GM06990 (cell line): ENCODE measurements around the gene SEMA3D.

Source experiments
- DNase-seq: peaks from one replicate; pipeline ENCODE4 v3.0.0-alpha.2; 2011; ENCODE audit not compliant: insufficient read length; ENCODE audit errors: extremely low read depth
- H3K27me3 ChIP-seq: replicated peaks from 2 replicates; pipeline ENCODE4 v1.6.0; 2011; ENCODE audit warnings: low read length; ENCODE audit not compliant: control insufficient read depth, insufficient read depth
- H3K36me3 ChIP-seq: 2 replicates; pipeline ENCODE4 v1.5.1; 2011; ENCODE audit warnings: low read length; ENCODE audit not compliant: control insufficient read depth, insufficient read depth
- H3K4me3 ChIP-seq: replicated peaks from 2 replicates; pipeline ENCODE4 v1.5.1; 2011; ENCODE audit warnings: low read depth, mild to moderate bottlenecking, control low read depth, low read length
- TF ChIP-seq, protein P1 (sequence below): IDR thresholded peaks from 2 replicates; pipeline ENCODE4 v1.5.1; 2011; ENCODE audit warnings: low read length, control low read depth, mild to moderate bottlenecking, inconsistent platforms; ENCODE audit not compliant: insufficient read depth, poor library complexity, severe bottlenecking

SEMA3D gene

DNA sequence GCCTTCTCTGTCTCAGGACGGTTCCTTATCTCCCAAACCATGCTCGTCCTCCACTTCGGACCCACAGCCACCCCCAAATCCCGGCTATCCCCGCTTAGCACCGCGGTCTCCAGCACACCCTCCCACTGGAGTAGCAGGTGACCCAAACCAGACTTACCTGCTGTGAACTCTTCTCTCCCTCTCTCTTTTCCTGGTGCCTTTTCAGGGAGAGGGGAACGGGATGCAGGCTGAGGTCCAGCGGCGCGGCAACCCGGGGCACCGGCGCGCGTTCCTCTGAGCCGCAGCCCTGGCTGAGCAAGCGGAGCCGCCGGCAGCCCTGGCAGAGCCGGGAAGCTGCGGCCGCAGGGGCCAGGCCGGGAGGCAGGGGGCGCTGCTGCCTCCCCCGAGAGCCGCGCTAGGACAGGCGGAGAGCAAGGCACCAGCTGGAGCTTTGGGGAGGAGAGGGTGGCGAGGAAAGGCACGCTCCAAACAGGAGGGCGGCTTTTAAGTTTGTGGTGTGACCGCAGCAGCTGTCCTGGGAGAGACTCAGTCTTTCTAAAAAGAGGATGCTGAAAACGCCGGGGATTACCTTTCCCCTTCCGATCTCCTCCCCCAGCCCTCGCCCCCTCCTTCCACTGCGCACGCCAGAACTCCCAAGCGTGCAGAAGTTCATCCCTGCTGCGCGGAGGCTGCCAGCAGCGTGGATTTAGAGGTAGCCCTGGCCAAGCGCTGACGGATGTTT, at the start of gene SEMA3D:
Gene SEMA3D (minus strand): TSS at position 536 of the 721 bp plus-strand sequence. CDS start 65,165 bp downstream, outside the sequence.
- TF ChIP-seq, protein P1, sequence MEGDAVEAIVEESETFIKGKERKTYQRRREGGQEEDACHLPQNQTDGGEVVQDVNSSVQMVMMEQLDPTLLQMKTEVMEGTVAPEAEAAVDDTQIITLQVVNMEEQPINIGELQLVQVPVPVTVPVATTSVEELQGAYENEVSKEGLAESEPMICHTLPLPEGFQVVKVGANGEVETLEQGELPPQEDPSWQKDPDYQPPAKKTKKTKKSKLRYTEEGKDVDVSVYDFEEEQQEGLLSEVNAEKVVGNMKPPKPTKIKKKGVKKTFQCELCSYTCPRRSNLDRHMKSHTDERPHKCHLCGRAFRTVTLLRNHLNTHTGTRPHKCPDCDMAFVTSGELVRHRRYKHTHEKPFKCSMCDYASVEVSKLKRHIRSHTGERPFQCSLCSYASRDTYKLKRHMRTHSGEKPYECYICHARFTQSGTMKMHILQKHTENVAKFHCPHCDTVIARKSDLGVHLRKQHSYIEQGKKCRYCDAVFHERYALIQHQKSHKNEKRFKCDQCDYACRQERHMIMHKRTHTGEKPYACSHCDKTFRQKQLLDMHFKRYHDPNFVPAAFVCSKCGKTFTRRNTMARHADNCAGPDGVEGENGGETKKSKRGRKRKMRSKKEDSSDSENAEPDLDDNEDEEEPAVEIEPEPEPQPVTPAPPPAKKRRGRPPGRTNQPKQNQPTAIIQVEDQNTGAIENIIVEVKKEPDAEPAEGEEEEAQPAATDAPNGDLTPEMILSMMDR, result peak; percentile 56
- H3K36me3 ChIP-seq, result no peaks in the 10 kb centered on the region
- no peak within 1 kb of the TSS; the same call in 1 of the 2 replicates for H3K4me3 ChIP-seq
- peak; percentile 58 for DNase-seq
- H3K27me3 ChIP-seq, result no peaks in the 10 kb centered on the region; the same call in 1 of the 2 replicates

DNA sequence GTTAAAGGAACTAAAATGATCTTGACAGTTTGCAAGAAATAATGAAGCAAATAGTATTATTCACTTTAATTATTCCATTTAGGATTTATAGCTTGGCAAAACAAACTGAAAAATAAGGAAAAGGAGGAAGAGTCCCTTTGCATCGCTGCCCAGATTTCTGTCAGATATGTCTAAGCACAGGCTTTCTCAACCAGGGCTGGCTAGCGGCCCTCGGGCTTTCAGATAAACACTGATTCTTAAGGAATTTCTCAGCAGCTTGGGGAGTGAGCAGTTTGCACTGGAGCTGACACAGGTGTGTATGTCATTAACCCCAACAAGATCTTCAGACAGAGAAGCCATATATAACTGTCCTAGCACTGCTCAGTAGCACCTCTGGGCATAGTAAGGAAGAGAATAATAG, 47.9 kb upstream of the SEMA3D start:
- Histone ChIP-seq H3K36me3 (no peaks in the 10 kb centered on the region), H3K27me3 (no peaks in the 10 kb centered on the region), H3K4me3 (no peak overlapping the region)
- TF ChIP-seq, protein P1, result no peak
- no peak for DNase-seq

DNA sequence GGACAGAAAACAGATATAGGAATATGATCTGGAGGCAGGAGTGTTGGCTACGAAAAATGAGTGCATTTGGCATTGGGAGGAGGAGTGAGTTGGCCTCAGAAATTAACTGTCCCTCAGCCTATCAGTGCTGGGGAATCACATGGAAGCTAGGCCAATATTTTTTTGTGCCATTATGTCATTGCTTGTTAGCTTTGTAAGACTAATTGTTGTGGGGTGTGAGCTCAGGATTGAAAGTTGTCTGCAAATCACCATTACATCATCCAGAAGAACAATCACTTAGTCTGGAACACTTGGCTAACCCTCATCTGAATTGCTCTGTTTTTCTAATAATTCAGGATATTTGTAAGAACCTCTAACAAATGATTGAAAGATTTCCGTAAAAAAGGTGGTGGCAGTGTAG, 45.2 kb upstream of the SEMA3D start:
- TF ChIP-seq, protein P1, result no peak
- no peak for DNase-seq
- Histone ChIP-seq H3K36me3 (no peaks in the 10 kb centered on the region), H3K27me3 (no peaks in the 10 kb centered on the region), H3K4me3 (no peak overlapping the region)

DNA sequence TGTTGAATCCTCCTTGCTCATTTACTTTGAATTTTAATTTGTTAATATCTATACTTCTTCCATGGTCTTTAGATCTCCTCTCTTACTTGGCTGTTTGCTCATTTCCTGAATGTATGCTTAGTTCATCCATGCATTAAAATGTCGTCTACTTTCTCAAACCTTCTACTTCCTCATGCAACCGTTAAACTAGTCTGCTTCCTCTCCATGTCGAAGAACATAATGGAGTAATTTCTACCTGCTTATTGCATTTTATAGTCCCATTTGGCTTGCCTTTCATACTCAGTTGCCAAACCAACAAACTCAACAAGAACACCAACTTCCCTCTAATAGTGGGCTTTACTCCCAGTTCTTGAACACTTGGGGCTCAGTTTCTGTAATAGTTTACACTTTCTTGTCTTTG, 43.8 kb upstream of the SEMA3D start:
- DNase-seq, result no peak
- no peaks in the 10 kb centered on the region for H3K27me3 ChIP-seq

DNA sequence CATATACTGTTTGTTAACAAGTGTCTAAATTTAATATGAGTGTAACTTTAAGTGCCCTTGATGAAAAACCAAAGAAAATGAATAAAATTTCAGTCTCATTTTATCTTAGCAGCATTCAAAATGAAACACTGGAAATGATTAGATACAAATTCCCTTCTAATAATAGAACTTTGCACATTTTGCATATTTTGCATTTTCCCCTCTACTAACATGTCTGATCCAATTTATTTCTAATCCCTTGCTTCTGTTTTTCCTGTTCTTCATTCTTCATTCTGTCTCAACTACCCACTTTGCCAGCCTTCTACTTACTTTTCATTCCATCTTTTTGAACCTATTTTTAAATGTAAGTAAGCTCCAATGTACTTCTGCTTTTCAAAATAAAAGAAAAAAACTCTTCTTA, 42.7 kb upstream of the SEMA3D start:
- TF ChIP-seq, protein P1, result no peak
- Histone ChIP-seq H3K4me3 (no peak overlapping the region), H3K36me3 (no peaks in the 10 kb centered on the region), H3K27me3 (no peaks in the 10 kb centered on the region)
- DNase-seq, result no peak

More for the DNA sequence above, 43.8 kb upstream of the SEMA3D start:
- H3K36me3 ChIP-seq, result no peaks in the 10 kb centered on the region
- TF ChIP-seq, protein P1, result no peak
- H3K4me3 ChIP-seq, result no peak overlapping the region
